ENCODE measurements around the gene FERMT1. TPM values are rescaled to one million over a fixed set of nuclear protein-coding genes. Genes with fewer than 3 reads are reported as not detected.

Gene FERMT1, protein sequence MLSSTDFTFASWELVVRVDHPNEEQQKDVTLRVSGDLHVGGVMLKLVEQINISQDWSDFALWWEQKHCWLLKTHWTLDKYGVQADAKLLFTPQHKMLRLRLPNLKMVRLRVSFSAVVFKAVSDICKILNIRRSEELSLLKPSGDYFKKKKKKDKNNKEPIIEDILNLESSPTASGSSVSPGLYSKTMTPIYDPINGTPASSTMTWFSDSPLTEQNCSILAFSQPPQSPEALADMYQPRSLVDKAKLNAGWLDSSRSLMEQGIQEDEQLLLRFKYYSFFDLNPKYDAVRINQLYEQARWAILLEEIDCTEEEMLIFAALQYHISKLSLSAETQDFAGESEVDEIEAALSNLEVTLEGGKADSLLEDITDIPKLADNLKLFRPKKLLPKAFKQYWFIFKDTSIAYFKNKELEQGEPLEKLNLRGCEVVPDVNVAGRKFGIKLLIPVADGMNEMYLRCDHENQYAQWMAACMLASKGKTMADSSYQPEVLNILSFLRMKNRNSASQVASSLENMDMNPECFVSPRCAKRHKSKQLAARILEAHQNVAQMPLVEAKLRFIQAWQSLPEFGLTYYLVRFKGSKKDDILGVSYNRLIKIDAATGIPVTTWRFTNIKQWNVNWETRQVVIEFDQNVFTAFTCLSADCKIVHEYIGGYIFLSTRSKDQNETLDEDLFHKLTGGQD
- total RNA-seq: 26.6 and 60.6 TPM in 2 replicates

DNA sequence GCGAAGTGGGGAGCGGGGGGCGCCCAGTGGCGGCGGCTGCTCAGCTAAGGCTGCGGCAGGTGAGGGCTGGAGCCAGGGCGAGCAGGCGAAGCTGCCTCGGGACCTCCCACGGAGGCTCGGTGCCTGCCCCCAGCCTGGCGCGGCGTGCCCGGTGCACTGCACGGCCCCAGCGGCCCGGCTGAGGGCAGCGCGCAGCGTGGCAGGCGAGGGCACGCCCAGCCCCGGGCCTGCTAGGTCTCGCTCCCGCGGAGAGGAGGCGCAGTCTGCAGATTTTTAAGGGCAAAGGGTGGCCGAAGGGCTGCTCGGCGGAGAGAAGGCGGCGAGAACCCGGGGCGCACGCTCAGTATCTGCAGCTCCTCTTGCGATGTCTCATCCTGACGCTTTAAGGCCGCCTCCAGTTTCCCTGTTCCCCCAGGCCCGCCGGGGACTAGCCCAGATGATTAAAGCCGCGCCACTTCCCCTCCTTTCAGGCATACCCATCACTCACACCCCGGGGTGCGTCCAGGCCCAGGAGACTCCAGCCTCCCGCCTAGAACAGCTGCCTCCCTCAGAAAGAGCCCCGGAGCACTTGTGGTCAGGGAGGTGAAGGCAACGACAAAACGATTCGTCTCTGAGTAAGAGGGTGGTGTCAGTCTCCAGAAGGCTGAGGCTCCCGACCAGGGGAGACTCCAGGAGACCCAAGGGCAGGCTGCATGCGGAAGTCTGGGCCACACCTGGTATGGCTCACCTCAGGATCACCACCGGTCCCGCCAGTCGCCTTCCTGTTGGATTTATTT is at the start of gene FERMT1:
Gene FERMT1, minus strand, starts transcription at position 158 of the 776 bp plus-strand sequence. CDS start 3,476 bp downstream, outside the sequence.
- FAIRE-seq (peak; percentile 80), DNase-seq (ENCODE audit: low read depth) (peak; percentile 97)
- peak within 1 kb of the TSS; percentile 85 for H3K4me3 ChIP-seq (ENCODE audit: low read depth, low read length)
- no peaks in the 10 kb centered on the region for H3K27me3 ChIP-seq (ENCODE audit: control insufficient read depth, insufficient read depth, low read length)
- peak; percentile 39 for TF ChIP-seq CTCF (IDR thresholded peaks at IDR 0.05; ENCODE audit: insufficient read depth, low read length, severe bottlenecking)
- peaks cover 7% of the 10 kb centered on the region for H3K36me3 ChIP-seq (ENCODE audit: control insufficient read depth, insufficient read depth, low read length)

DNA sequence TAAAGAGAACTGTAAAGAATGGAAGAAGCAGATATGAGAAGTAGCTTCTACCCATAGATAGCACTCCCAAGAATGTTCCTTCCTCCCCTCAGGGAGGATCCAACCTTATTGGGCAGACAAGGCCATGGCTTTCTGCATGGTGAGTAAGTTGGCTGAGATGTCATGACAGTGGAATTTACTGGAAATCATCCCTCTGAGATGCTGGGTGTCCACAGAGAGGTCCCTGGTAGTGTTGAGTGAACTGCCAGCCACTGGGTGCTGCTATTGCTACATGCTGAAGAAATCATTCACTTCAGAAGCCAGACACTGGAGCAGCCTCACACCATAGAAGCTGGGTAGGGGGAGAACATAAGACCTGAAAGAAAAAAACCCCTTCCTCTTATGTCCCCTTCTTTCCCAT is 46.4 kb upstream of the FERMT1 start:
- DNase-seq (ENCODE audit: low read depth): peak; percentile 47
- FAIRE-seq: no peak
- Histone ChIP-seq H3K4me3 (ENCODE audit: low read depth, low read length) (no peak overlapping the region), H3K36me3 (ENCODE audit: control insufficient read depth, insufficient read depth, low read length) (no peaks in the 10 kb centered on the region), H3K27me3 (ENCODE audit: control insufficient read depth, insufficient read depth, low read length) (no peaks in the 10 kb centered on the region)
- TF ChIP-seq CTCF (IDR thresholded peaks at IDR 0.05; ENCODE audit: insufficient read depth, low read length, severe bottlenecking): peak; percentile 14

- peak; percentile 32 for FAIRE-seq
- no peak for TF ChIP-seq CTCF (IDR thresholded peaks at IDR 0.05; ENCODE audit: insufficient read depth, low read length, severe bottlenecking)
- H3K27me3 ChIP-seq (ENCODE audit: control insufficient read depth, insufficient read depth, low read length): peaks cover 1% of the 10 kb centered on the region
- no peaks in the 10 kb centered on the region for H3K36me3 ChIP-seq (ENCODE audit: control insufficient read depth, insufficient read depth, low read length)
- DNase-seq (ENCODE audit: low read depth): no peak
- no peak overlapping the region for H3K4me3 ChIP-seq (ENCODE audit: low read depth, low read length)
These were observed 45.4 kb upstream of the FERMT1 start for GRCh38 chr20:6168204-6168603.

DNA sequence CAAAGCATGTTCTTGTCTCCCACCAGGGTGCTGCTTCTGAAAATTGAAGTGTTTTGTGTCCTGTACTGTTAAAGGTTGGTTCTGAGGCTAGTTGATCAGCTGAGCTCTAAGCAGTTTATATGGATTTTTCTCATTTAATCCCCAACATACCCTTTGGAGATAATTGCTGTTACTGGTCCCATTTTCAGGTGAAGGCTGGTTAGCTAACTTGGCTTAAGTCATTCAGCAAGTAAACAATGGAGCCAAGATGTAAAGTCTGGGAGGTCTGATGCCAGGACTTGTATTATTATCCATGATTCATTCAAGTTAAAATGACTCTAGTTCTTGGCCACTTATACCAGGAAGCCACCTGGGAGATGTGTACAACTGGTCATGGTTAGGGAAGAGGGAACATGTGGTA is 42.5 kb upstream of the FERMT1 start:
- H3K27me3 ChIP-seq (ENCODE audit: control insufficient read depth, insufficient read depth, low read length): peaks cover 6% of the 10 kb centered on the region
- no peak overlapping the region for H3K4me3 ChIP-seq (ENCODE audit: low read depth, low read length)
- TF ChIP-seq CTCF (IDR thresholded peaks at IDR 0.05; ENCODE audit: insufficient read depth, low read length, severe bottlenecking): no peak
- FAIRE-seq (peak; percentile 43), DNase-seq (ENCODE audit: low read depth) (peak; percentile 44)
- H3K36me3 ChIP-seq (ENCODE audit: control insufficient read depth, insufficient read depth, low read length): no peaks in the 10 kb centered on the region

GRCh38 chr20:6164421-6165341 is 41.9 kb upstream of the FERMT1 start:
- peak; percentile 18 for DNase-seq (ENCODE audit: low read depth)

More at GRCh38 chr20:6164421-6165341, 41.9 kb upstream of the FERMT1 start:
- H3K36me3 ChIP-seq (ENCODE audit: control insufficient read depth, insufficient read depth, low read length): no peaks in the 10 kb centered on the region
- peaks cover 6% of the 10 kb centered on the region for H3K27me3 ChIP-seq (ENCODE audit: control insufficient read depth, insufficient read depth, low read length)
- no peak for TF ChIP-seq CTCF (IDR thresholded peaks at IDR 0.05; ENCODE audit: insufficient read depth, low read length, severe bottlenecking)
- FAIRE-seq: no peak
- H3K4me3 ChIP-seq (ENCODE audit: low read depth, low read length): no peak overlapping the region
